ENCODE results near the gene SRRM5.

SRRM5 gene

GRCh38 chr19:43664018-43664417 lies 52.1 kb downstream of the SRRM5 start:
- intact Hi-C loops (cut with micrococcal nuclease), result loop anchor here (10.0 kb wide), 1 partner anchor 121 kb away; the partner anchor contains the start of gene KCNN4
- Mint-ChIP-seq H3K4me1 (ENCODE audit: low read depth) (peaks cover 60% of the 10 kb centered on the region), H3K4me3 (peak overlapping the region; percentile 57), H3K27me3 (no peaks in the 10 kb centered on the region), H3K36me3 (ENCODE audit: low read depth) (peaks cover 97% of the 10 kb centered on the region), H3K27ac (peak overlapping the region; percentile 68), H3K9me3 (peaks cover 9% of the 10 kb centered on the region)
